HUDEP-2 (cell line): ENCODE measurements around the gene MRPL57.
"Not testable (repeated sequence)": the region's sequence is repeated elsewhere in the genome, so short reads cannot be mapped to it uniquely, and the experiment has no call there.

Experiments used
- DNase-seq, 76 experiments: peaks; one replicate each; lab custom pipeline; 2025; ENCODE audit not compliant: unreplicated experiment in 76 of 76; lab: John Stamatoyannopoulos, UW

The MRPL57 gene

GRCh38 chr13:21186410-21186809 lies 10.0 kb downstream of the MRPL57 start:
- not testable (repeated sequence) for DNase-seq

GRCh38 chr13:21194756-21195155 lies 18.3 kb downstream of the MRPL57 start:
- DNase-seq = not testable (repeated sequence)

- DNase-seq = not testable (repeated sequence)
These were observed 21.3 kb downstream of the MRPL57 start for GRCh38 chr13:21197606-21198225.

GRCh38 chr13:21198391-21198790 lies 21.9 kb downstream of the MRPL57 start:
- not testable (repeated sequence) for DNase-seq

- not testable (repeated sequence) for DNase-seq
These were observed 25.2 kb downstream of the MRPL57 start for GRCh38 chr13:21201456-21202190.

- no peak for DNase-seq
These were observed 26.5 kb downstream of the MRPL57 start for GRCh38 chr13:21202767-21203531.

- no peak for DNase-seq
These were observed 32.2 kb downstream of the MRPL57 start for GRCh38 chr13:21208652-21209154.

GRCh38 chr13:21212138-21212775 lies 35.8 kb downstream of the MRPL57 start:
- no peak for DNase-seq

- not testable (repeated sequence) for DNase-seq
These were observed 39.0 kb downstream of the MRPL57 start for GRCh38 chr13:21215419-21215818.

- no peak for DNase-seq
These were observed 39.9 kb downstream of the MRPL57 start for GRCh38 chr13:21216332-21216731.

GRCh38 chr13:21218351-21219035 lies 42.0 kb downstream of the MRPL57 start:
- no peak for DNase-seq

- DNase-seq = no peak
These were observed 42.6 kb downstream of the MRPL57 start for GRCh38 chr13:21219036-21219381.

GRCh38 chr13:21219716-21220115 lies 43.3 kb downstream of the MRPL57 start:
- DNase-seq = not testable (repeated sequence)

- no peak for DNase-seq
These were observed 44.8 kb downstream of the MRPL57 start for GRCh38 chr13:21221268-21221667.

GRCh38 chr13:21225082-21225481 lies 48.6 kb downstream of the MRPL57 start:
- no peak for DNase-seq

- no peak for DNase-seq
These were observed 49.6 kb downstream of the MRPL57 start for GRCh38 chr13:21225841-21226581.

GRCh38 chr13:21227917-21228316 lies 51.5 kb downstream of the MRPL57 start:
- DNase-seq = no peak
